Activated naive CD8-positive, alpha-beta T cell treated with anti-CD3 and anti-CD28 coated beads for 36 hours (primary cell): ENCODE results near the gene NACC1. TPM values are rescaled to one million over a fixed set of nuclear protein-coding genes. Genes with fewer than 3 reads are reported as not detected.
"Not testable (repeated sequence)": the region's sequence is repeated elsewhere in the genome, so short reads cannot be mapped to it uniquely, and the experiment has no call there.

Source experiments
- DNase-seq: peaks from one replicate; pipeline ENCODE4 v3.0.0; 2021
- H3K27ac Mint-ChIP-seq: one replicate; pipeline ENCODE4 v1.8.0; 2022; ENCODE audit warnings: mild to moderate bottlenecking, moderate library complexity, mixed read lengths
- H3K27me3 Mint-ChIP-seq: one replicate; pipeline ENCODE4 v1.8.0; 2022; ENCODE audit warnings: mild to moderate bottlenecking, mixed read lengths
- H3K36me3 Mint-ChIP-seq: one replicate; pipeline ENCODE4 v1.8.0; 2021; ENCODE audit warnings: mild to moderate bottlenecking, mixed read lengths
- H3K4me1 Mint-ChIP-seq: one replicate; pipeline ENCODE4 v1.8.0; 2021; ENCODE audit warnings: mixed read lengths
- H3K4me3 Mint-ChIP-seq: one replicate; pipeline ENCODE4 v1.8.0; 2022; ENCODE audit warnings: mild to moderate bottlenecking, moderate library complexity, mixed read lengths
- H3K9me3 Mint-ChIP-seq: one replicate; pipeline ENCODE4 v1.8.0; 2022; ENCODE audit warnings: mixed read lengths
- total RNA-seq, 2 experiments: library from RNA; stranded (reverse); gene quantifications; one replicate each; pipeline ENCODE4 v1.2.3, GENCODE V29; 2021

Gene NACC1
- total RNA-seq, 2 experiments from 2014 or later, result 81.2 to 83.8 TPM

DNA sequence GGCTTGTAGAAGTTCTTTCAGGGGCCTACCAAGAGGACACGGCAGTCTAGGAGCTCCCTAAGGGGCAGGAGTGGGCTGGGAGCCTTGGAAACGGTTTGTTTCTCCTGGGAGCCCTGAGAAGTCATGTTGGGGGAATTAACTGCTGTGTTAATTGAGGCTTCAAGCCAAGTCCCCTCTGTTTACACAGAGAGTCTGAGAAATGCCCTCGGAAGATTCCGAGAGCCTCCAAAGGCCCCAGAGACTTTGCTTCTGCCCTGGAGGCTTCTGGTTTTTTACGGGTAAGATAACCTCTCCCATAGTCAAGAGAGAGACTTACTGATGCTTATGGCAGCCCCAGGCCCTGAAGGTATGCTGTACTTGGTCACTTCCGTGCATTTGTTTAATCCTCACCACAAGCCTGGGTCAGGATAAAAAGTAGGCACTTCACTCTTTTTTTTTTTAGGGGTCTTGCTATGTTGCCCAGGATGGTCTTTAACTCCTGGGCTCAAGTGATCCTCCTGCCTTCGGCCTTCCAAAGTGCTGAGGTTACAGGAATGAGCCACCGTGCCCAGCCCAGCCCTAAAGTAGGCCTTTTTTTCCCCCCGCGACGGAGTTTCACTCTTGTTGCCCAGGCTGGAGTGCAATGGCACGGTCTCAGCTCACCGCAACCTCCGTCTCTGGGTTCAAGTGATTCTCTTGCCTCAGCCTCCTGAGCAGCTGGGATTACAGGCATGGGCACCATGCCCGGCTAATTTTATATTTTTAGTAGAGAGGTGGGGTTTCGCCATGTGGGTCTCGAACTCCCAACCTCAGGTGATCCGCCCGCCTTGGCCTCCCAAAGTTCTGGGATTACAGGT, 47.3 kb downstream of the NACC1 start:
- no peak overlapping the region for H3K4me3 Mint-ChIP-seq
- H3K36me3 Mint-ChIP-seq, result peaks cover 2% of the 10 kb centered on the region
- H3K27ac Mint-ChIP-seq, result peak overlapping the region; percentile 92
- peaks cover 72% of the 10 kb centered on the region for H3K4me1 Mint-ChIP-seq
- no peaks in the 10 kb centered on the region for H3K9me3 Mint-ChIP-seq
- DNase-seq, result no peak
- no peaks in the 10 kb centered on the region for H3K27me3 Mint-ChIP-seq

DNA sequence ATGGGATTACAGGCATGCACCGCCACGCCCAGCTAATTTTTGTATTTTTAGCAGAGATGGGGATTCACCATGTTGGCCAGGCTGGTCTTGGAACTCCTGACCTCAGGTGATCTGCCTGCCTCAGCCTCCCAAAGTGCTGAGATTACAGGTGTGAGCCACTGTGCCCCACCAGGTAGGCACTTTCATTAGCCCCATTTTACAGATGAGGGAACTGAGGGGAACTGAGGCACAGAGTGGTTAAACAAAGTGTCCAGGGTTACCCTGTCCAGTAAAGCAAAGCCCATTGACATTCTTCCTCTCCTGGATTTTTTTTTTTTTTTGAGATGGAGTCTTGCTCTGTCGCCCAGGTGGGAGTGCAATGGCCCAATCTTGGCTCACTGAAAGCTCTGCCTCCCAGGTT, 48.1 kb downstream of the NACC1 start:
- H3K4me3 Mint-ChIP-seq, result not testable (repeated sequence)

DNA sequence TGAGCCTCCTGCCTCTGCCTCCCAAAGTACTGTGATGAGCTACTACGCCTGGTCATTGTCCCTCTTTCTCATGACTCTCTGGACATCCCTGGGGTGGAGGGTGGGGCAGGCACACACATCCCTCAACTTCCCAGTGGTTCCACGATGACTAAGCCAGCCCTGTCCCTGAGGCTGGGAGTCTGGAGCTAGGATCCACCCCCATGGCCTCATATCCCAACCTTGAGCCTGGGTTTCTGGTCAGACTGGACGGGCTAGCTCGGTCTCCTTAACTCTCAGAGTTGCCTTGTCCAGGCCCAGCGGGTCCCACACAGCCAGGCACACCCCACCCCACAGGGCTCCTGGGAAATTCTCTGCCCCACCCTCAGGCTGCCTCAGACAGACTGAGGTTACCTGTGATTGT, 51.7 kb downstream of the NACC1 start:
- Mint-ChIP-seq H3K4me1 (peaks cover 78% of the 10 kb centered on the region), H3K27ac (peak overlapping the region; percentile 32), H3K4me3 (no peak overlapping the region), H3K27me3 (no peaks in the 10 kb centered on the region), H3K36me3 (peaks cover 5% of the 10 kb centered on the region), H3K9me3 (peaks cover 2% of the 10 kb centered on the region)
- DNase-seq, result no peak

More for the DNA sequence above, 48.1 kb downstream of the NACC1 start:
- not testable (repeated sequence) for H3K36me3 Mint-ChIP-seq, DNase-seq, H3K27ac Mint-ChIP-seq, H3K27me3 Mint-ChIP-seq, H3K9me3 Mint-ChIP-seq
- H3K4me1 Mint-ChIP-seq, result peaks cover 72% of the 10 kb centered on the region

DNA sequence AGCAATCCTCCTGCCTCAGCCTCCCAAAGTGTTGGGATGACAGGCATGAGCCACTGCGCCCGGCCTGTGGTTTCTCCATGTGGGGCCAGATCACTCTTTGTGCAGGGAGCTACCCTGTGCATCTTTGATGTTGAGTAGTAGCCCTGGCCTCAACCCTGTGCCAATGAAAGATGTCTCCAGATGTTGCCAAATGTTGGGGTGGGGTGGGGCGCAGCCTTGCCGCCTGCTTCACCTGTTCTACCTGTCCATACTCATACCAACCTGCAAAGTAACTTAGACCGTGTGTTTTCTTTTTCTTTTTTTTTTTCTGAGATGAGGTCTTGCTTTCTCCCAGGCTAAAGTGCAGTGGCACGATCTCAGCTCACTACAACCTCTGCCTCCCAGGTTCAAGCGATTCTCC, 53.1 kb downstream of the NACC1 start:
- no peak for DNase-seq
- no peak overlapping the region for H3K4me3 Mint-ChIP-seq
- peaks cover 2% of the 10 kb centered on the region for H3K9me3 Mint-ChIP-seq
- H3K36me3 Mint-ChIP-seq, result peaks cover 5% of the 10 kb centered on the region
- peaks cover 66% of the 10 kb centered on the region for H3K4me1 Mint-ChIP-seq
- H3K27me3 Mint-ChIP-seq, result no peaks in the 10 kb centered on the region
- H3K27ac Mint-ChIP-seq, result peak overlapping the region; percentile 99

DNA sequence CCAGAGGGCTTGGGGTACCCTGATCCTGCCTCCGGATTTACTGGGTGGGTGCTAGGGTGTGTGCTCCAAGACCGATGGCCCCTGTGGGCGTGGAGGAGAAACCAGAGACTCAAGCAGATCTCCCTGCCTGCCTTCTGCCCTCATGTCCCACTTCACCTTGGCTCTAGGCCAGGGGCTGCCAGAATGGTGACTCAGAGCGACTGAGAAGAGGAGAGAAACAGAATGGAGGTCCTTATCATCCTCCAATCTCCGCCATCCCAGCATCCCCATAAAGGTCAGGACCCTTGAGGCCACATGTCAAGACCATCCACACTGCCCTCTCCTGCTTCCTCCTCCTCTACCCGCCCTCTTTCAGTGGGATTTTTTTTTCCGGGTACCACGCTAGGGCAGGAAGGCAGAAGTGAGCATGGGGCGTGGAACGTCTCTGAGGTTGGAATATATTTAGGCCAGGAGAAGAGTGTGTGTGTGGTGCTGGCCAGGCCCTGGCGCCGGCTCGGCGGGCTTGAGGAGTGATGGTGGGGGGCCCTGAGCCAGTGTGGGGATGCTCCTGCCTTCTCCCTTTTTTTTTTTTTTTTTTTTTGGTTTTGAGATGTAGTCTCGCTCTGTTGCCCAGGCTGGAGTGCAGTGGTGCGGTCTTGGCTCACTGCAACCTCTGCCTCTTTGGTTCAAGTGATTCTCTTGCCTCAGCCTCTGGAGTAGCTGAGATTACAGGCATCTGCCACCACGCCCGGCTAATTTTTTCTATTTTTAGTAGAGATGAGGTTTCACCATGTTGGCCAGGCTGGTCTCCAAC, 54.5 kb downstream of the NACC1 start:
- Mint-ChIP-seq H3K4me1 (peaks cover 54% of the 10 kb centered on the region), H3K4me3 (peak overlapping the region; percentile 87), H3K9me3 (peaks cover 2% of the 10 kb centered on the region), H3K27me3 (no peaks in the 10 kb centered on the region), H3K27ac (peak overlapping the region; percentile 99), H3K36me3 (peaks cover 3% of the 10 kb centered on the region)
- DNase-seq, result peak; percentile 86

DNA sequence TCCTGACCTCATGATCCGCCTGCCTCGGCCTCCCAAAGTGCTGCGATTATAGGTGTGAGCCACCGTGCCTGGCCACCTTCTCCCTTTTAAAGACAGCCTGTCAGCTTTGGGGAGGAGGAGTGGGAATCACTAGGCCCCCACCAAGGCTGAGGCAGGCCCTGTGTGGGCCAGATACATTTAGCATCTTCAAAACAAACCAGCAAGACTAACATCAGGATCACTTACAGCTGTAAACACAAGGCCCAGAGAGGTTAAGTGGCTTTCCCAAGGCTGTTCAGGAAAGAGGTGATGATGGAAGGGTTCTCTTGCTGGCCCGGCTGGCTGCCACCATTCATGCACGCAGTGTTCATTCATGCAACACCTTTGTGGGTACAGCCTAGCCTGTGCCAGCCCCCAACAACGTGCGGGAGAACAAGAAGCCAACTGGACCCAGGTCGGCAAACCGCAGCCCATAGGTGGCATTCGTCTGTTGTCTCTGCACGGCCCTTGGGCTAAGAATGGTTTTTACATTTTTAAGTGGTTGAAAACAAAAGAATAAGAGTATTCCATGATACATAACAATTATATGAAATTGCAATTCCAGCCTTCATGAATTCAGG, 55.2 kb downstream of the NACC1 start:
- DNase-seq, result no peak
- H3K36me3 Mint-ChIP-seq, result peaks cover 3% of the 10 kb centered on the region
- peak overlapping the region; percentile 99 for H3K27ac Mint-ChIP-seq
- H3K4me1 Mint-ChIP-seq, result peaks cover 50% of the 10 kb centered on the region
- peak overlapping the region; percentile 87 for H3K4me3 Mint-ChIP-seq
- peaks cover 2% of the 10 kb centered on the region for H3K9me3 Mint-ChIP-seq
- H3K27me3 Mint-ChIP-seq, result no peaks in the 10 kb centered on the region

DNA sequence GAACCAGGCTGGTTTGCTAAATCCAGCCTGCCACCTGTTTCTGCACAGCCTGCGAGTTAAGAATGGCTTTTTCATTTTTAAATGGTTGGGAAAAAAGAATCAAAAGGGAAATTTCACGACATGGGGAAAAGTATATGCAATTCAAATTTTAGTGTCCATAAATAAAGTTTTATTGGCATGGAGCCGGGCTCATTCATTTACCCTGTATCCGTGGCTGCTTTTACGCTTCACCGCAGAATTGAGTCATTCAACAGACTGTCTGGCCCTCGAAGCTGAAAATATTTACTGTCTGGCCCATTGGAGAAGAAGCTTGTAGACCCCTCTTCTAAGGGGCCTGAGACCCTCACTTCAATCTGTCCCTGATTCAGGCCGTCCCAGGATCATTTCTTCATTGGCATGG, 58.3 kb downstream of the NACC1 start:
- H3K36me3 Mint-ChIP-seq, result peaks cover 3% of the 10 kb centered on the region
- H3K27ac Mint-ChIP-seq, result no peak overlapping the region
- DNase-seq, result no peak
- peaks cover 40% of the 10 kb centered on the region for H3K4me1 Mint-ChIP-seq
- H3K27me3 Mint-ChIP-seq, result no peaks in the 10 kb centered on the region
- no peak overlapping the region for H3K4me3 Mint-ChIP-seq
- no peaks in the 10 kb centered on the region for H3K9me3 Mint-ChIP-seq

DNA sequence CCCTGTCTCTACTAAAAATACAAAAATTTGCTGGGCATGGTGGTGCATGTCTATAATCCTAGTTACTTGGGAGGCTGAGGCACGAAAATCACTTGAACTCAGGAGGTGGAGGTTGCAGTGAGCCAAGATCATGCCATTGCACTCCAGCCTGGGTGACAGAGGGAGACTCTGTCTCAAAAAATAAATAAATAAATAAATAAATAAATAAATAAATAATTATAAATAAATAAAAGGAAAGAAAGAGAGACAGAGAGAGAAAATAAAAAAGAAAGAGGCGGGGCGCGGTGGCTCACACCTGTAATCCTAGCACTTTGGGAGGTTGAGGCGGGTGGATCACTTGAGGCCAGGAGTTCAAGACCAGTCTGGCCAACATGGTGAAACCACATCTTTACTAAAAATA, 59.5 kb downstream of the NACC1 start:
- not testable (repeated sequence) for H3K27ac Mint-ChIP-seq

DNA sequence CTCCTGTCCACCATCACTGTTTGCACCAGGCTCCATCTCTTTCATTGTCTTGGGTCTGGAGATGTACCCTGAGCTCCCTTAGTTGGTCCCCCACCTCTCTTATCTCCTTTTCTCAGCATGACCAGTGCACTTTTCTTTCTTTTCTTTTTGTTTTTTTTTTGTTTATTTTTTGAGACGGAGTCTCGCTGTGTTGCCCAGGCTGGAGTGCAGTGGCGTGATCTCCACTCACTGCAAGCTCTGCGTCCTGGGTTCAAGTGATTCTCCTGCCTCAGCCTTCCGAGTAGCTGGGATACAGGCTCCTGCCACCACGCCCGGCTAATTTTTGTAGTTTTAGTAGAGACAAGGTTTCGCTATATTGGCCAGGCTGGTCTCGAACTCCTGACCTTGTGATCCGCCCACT, 60.2 kb downstream of the NACC1 start:
- H3K9me3 Mint-ChIP-seq, H3K27me3 Mint-ChIP-seq, H3K27ac Mint-ChIP-seq, DNase-seq, H3K4me3 Mint-ChIP-seq, H3K36me3 Mint-ChIP-seq: not testable (repeated sequence)
- peaks cover 28% of the 10 kb centered on the region for H3K4me1 Mint-ChIP-seq

More for the DNA sequence above, 59.5 kb downstream of the NACC1 start:
- peaks cover 35% of the 10 kb centered on the region for H3K4me1 Mint-ChIP-seq
- DNase-seq, H3K36me3 Mint-ChIP-seq, H3K4me3 Mint-ChIP-seq, H3K9me3 Mint-ChIP-seq, H3K27me3 Mint-ChIP-seq: not testable (repeated sequence)

DNA sequence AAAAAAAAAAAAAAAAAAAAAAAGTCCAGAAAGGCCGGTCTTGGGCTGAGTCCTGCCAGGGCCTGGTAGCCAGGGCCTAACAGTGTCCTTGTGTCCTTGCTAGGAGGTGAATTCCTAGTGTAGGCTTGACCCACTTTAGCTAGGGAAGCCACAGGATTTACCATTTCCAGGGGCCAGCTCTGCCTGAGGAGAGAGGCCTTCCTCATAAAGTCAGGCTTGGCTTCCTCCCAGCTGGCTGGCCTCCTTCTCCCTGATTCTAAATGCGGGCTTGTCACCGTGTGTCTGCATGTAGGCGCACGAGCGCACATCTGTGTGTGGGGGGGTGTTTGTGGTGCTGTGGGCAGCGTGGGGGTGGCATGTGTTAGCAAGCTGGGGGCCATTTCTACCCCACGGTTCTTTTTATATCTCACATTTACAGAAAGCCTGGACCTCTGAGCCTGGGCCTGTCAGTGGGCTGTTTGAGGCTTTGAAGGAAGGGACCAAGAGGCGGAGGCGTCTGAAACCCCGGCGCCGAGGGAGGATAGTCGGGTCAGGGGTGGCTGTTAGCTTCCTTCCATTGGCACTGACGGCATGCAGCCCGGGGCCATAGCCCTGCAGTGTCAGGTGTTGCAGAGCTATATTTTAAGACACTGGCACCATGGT, 63.8 kb downstream of the NACC1 start:
- Mint-ChIP-seq H3K27me3 (no peaks in the 10 kb centered on the region), H3K4me1 (peaks cover 23% of the 10 kb centered on the region), H3K9me3 (no peaks in the 10 kb centered on the region), H3K27ac (peak overlapping the region; percentile 77), H3K4me3 (peak overlapping the region; percentile 34), H3K36me3 (no peaks in the 10 kb centered on the region)
- peak; percentile 54 for DNase-seq

DNA sequence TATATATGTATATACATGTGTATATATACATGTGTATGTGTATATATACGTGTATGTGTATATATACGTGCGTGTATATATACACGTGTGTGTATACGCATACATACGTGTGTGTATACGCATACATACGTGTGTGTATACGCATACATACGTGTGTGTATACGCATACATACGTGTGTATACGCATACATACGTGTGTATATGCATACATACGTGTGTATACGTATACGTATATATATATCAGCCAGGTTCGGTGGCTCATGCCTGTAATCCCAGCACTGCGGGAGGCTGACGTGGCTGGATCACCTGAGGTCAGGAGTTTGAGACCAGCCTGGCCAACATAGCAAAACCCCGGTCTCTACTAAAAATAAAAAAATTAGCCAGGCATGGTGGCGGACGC, 66.9 kb downstream of the NACC1 start:
- not testable (repeated sequence) for DNase-seq, H3K36me3 Mint-ChIP-seq, H3K9me3 Mint-ChIP-seq, H3K27me3 Mint-ChIP-seq, H3K27ac Mint-ChIP-seq, H3K4me3 Mint-ChIP-seq
- peaks cover 24% of the 10 kb centered on the region for H3K4me1 Mint-ChIP-seq

DNA sequence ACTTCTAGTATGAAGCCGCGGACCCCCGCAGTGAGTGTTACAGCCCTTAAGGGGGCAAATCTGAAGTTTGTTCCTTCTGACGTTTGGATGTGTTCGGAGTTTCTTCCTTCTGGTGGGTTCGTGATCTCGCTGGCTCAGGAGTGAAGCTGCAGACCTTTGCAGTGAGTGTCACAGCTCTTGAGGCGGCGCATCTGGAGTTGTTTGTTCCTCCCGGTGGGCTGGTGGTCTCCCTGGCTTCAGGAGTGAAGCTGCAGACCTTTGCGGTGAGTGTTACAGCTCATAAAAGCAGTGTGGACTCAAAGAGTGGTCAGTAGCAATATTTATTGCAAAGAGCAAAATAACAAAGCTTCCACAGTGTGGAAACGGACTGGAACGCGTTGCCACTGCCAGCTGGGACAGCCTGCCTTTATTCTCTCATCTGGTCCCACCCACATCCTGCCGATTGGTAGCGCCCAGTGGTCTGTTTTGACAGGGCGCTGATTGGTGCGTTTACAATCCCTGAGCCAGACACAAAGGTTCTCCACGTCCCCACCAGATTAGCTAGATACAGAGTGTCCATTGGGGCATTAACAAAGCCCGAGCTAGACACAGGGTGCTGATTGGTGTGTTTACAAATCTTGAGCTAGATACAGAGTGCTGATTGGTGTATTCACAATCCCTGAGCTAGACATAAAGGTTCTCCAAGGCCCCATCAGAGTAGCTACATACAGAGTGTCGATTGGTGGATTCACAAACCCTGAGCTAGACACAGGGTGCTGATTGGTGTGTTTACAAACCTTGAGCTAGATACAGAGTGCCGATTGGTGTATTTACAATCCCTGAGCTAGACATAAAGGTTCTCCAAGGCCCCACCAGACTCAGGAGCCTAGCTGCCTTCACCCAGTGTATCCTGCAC, 67.9 kb downstream of the NACC1 start:
- not testable (repeated sequence) for H3K9me3 Mint-ChIP-seq, DNase-seq, H3K4me3 Mint-ChIP-seq, H3K36me3 Mint-ChIP-seq, H3K27me3 Mint-ChIP-seq, H3K27ac Mint-ChIP-seq
- H3K4me1 Mint-ChIP-seq, result peaks cover 18% of the 10 kb centered on the region

DNA sequence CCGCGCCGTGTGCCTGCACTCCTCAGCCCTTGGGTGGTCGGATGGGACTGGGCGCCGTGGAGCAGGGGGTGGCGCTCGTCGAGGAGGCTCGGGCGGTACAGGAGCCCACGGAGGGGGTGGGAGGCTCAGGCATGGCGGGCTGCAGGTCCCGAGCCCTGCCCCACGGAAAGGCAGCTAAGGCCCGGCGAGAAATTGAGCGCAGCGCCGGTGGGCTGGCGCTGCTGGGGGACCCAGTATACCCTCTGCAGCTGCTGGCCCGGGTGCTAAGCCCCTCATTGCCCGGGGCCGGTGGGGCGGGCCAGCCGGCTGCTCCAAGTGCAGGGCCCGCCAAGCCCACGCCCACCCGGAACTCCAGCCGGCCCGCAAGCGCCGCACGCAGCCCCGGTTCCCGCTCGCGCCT, 68.6 kb downstream of the NACC1 start:
- H3K27ac Mint-ChIP-seq, H3K36me3 Mint-ChIP-seq, DNase-seq, H3K27me3 Mint-ChIP-seq, H3K4me3 Mint-ChIP-seq, H3K9me3 Mint-ChIP-seq: not testable (repeated sequence)
- H3K4me1 Mint-ChIP-seq, result peaks cover 23% of the 10 kb centered on the region

DNA sequence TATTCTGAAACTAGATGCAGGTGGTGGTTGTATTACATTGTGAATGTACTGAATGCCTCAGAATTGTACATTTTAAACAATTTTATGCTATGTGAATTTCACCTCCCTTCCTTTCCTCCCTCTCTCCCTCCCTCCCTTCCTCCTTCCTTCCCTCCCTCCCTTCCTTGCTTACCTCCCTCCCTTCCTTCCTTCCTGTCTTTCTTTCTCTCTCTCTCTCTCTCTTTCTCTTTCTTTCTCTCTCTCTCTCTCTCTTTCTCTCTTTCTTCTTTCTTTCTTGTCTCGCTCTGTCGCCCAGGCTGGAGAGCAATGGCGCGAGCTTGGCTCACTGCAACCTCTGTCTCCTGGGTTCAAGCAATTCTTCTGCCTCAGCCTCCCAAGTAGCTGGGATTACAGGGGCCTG, 69.4 kb downstream of the NACC1 start:
- no peak overlapping the region for H3K27ac Mint-ChIP-seq
- no peak for DNase-seq
- no peak overlapping the region for H3K4me3 Mint-ChIP-seq
- H3K4me1 Mint-ChIP-seq, result peaks cover 17% of the 10 kb centered on the region
- H3K27me3 Mint-ChIP-seq, result no peaks in the 10 kb centered on the region
- no peaks in the 10 kb centered on the region for H3K36me3 Mint-ChIP-seq
- no peaks in the 10 kb centered on the region for H3K9me3 Mint-ChIP-seq
